HCT116 (cell line): ENCODE results near the gene SYNE2. TPM values are rescaled to one million over a fixed set of nuclear protein-coding genes. Genes with fewer than 3 reads are reported as not detected.
"Not testable (repeated sequence)": the region's sequence is repeated elsewhere in the genome, so short reads cannot be mapped to it uniquely, and the experiment has no call there.

Experiments
- ATAC-seq: fragments of 200-7000 bp; cut with Tn5 transposase; 2 replicates; pipeline ENCODE4 v1.9.1; 2020; ENCODE audit warnings: mild to moderate bottlenecking, moderate library complexity
- BruUV-seq: library from RNA; stranded (reverse); fragments of 400-500 nt; replicated peaks from 2 replicates; lab custom pipeline; 2021; lab: Mats Ljungman, UMichigan
- CTCF ChIA-PET: fragments of 300-600 bp; sonication (Branson Sonifier 250); formaldehyde crosslinking; loops from one replicate; lab custom pipeline; 2021; ENCODE audit warnings: antibody characterized with exemption; lab: Charles Lee
- POLR2A ChIA-PET: fragments of 300-600, 350-600 bp; sonication (Branson Sonifier 250); formaldehyde crosslinking; loops from one replicate; lab custom pipeline; 2021; ENCODE audit warnings: antibody characterized with exemption; lab: Charles Lee
- RAD21 ChIA-PET, 2 experiments: fragments of 300-600 bp; sonication (Branson Sonifier 250); formaldehyde crosslinking; loops; one replicate each; lab custom pipeline; 2023; ENCODE audit warnings: low total read pairs in 2 of 2; ENCODE audit not compliant: uncharacterized antibody in 2 of 2, unreplicated experiment in 2 of 2, low non-redundant PET in 1 of 2; lab: Charles Lee
- DNase-seq: peaks from one replicate; pipeline ENCODE4 v3.0.0-alpha.2; 2010; ENCODE audit warnings: low read depth, low spot score
- H2AFZ ChIP-seq: fragments of 200-600 bp; shearing (Covaris generic), sonication (generic); 2 replicates; pipeline ENCODE4 v1.6.1; 2017; ENCODE audit warnings: low read depth, mixed run types, mixed read lengths, antibody characterized with exemption, low read length; ENCODE audit not compliant: poor library complexity, severe bottlenecking
- H3K27ac ChIP-seq: 2 replicates; pipeline ENCODE4 v1.5.1; 2012; ENCODE audit warnings: low read depth, low read length
- H3K27me3 ChIP-seq: fragments of 200-600 bp; sonication (generic); 2 replicates; pipeline ENCODE4 v1.6.1; 2016; ENCODE audit warnings: mixed run types, low read length, mixed read lengths; ENCODE audit not compliant: insufficient read depth
- H3K36me3 ChIP-seq, 2 experiments: fragments of 200-500 bp in 1 of 2; fragments of 200-600 bp in 1 of 2; sonication (Bioruptor generic) in 1 of 2; sonication (generic) in 1 of 2; 2 replicates each; pipeline versions ENCODE4 v1.5.1 to v1.6.1; 2014 to 2016; ENCODE audit warnings: low read length in 2 of 2, inconsistent platforms in 1 of 2, mixed read lengths in 1 of 2, mixed run types in 1 of 2; ENCODE audit not compliant: insufficient read depth in 2 of 2, control insufficient read depth in 1 of 2
- H3K4me1 ChIP-seq, 2 experiments: fragments of 200-600 bp in 1 of 2; sonication (generic) in 1 of 2; 2 replicates each; pipeline versions ENCODE4 v1.5.1 to v1.6.1; 2012 to 2017; ENCODE audit warnings: low read length in 2 of 2, inconsistent platforms in 1 of 2, mild to moderate bottlenecking in 1 of 2, mixed read lengths in 1 of 2, mixed run types in 1 of 2, moderate library complexity in 1 of 2; ENCODE audit not compliant: insufficient read depth in 2 of 2, control insufficient read depth in 1 of 2
- H3K4me2 ChIP-seq: fragments of 200-600 bp; sonication (generic); 2 replicates; pipeline ENCODE4 v1.6.1; 2017; ENCODE audit warnings: mixed run types, low read length, mixed read lengths
- H3K4me3 ChIP-seq, 2 experiments: fragments of 200-600 bp in 1 of 2; sonication (generic) in 1 of 2; replicated peaks in 1 of 2; 2 replicates each; pipeline ENCODE4 v1.5.1; 2011 to 2016; ENCODE audit warnings: low read length in 2 of 2, control low read depth in 1 of 2, low read depth in 1 of 2, mild to moderate bottlenecking in 1 of 2, mixed read lengths in 1 of 2, mixed run types in 1 of 2
- H3K79me2 ChIP-seq: fragments of 200-600 bp; sonication (generic); 2 replicates; pipeline ENCODE4 v1.6.1; 2017; ENCODE audit warnings: mild to moderate bottlenecking, mixed run types, low read length, moderate library complexity, mixed read lengths; ENCODE audit not compliant: insufficient read depth
- H3K9ac ChIP-seq: fragments of 200-600 bp; sonication (generic); 2 replicates; pipeline ENCODE4 v1.6.1; 2016; ENCODE audit warnings: low read length, mixed read lengths
- H3K9me2 ChIP-seq: fragments of 200-600 bp; sonication (generic), shearing (Covaris generic); 2 replicates; pipeline ENCODE4 v1.6.1; 2017; ENCODE audit warnings: mixed run types, mild to moderate bottlenecking, moderate library complexity; ENCODE audit not compliant: insufficient read depth
- H3K9me3 ChIP-seq, 2 experiments: fragments of 200-500 bp in 1 of 2; fragments of 200-600 bp in 1 of 2; sonication (Bioruptor generic) in 1 of 2; sonication (generic) in 1 of 2; 2 replicates each; pipeline ENCODE4 v1.6.1; 2014 to 2017; ENCODE audit warnings: low read length in 2 of 2, mixed read lengths in 2 of 2, inconsistent platforms in 1 of 2, low read depth in 1 of 2, mild to moderate bottlenecking in 1 of 2, mixed run types in 1 of 2, moderate library complexity in 1 of 2; ENCODE audit not compliant: control insufficient read depth in 1 of 2, insufficient read depth in 1 of 2
- H4K20me1 ChIP-seq: fragments of 200-600 bp; sonication (generic), shearing (Covaris generic); 2 replicates; pipeline ENCODE4 v1.6.1; 2017; ENCODE audit warnings: mixed run types, mild to moderate bottlenecking, moderate library complexity; ENCODE audit not compliant: insufficient read depth
- CBX3 ChIP-seq: IDR thresholded peaks from 2 replicates; pipeline ENCODE4 v1.6.1; 2012; ENCODE audit warnings: low read depth
- CEBPB ChIP-seq: IDR thresholded peaks from 2 replicates; pipeline ENCODE4 v1.6.1; 2012; ENCODE audit warnings: low read depth
- CTCF ChIP-seq, 3 experiments: fragments of 200-600 bp in 1 of 3; sonication (generic) in 1 of 3; IDR thresholded peaks in 2 of 3; conservative IDR thresholded peaks in 1 of 3; 2 replicates each; pipeline ENCODE4 v1.5.1; 2012 to 2017; ENCODE audit warnings: low read depth in 2 of 3, low read length in 2 of 3, antibody characterized with exemption in 1 of 3, borderline replicate concordance in 1 of 3, control low read depth in 1 of 3, mild to moderate bottlenecking in 1 of 3, mixed read lengths in 1 of 3, mixed run types in 1 of 3, moderate library complexity in 1 of 3; ENCODE audit not compliant: insufficient read depth in 1 of 3
- EZH2 ChIP-seq: fragments of 200-600 bp; sonication (generic); IDR thresholded peaks from 2 replicates; pipeline ENCODE4 v1.6.1; 2017; ENCODE audit warnings: antibody characterized with exemption, mixed run types
- EZH2phosphoT487 ChIP-seq: fragments of 200-600 bp; IDR thresholded peaks from 2 replicates; pipeline ENCODE4 v1.6.1; 2018; ENCODE audit warnings: antibody characterized with exemption, borderline replicate concordance
- FOSL1 ChIP-seq: IDR thresholded peaks from 2 replicates; pipeline ENCODE4 v1.6.1; 2012; ENCODE audit warnings: low read depth
- MAX ChIP-seq: IDR thresholded peaks from 2 replicates; pipeline ENCODE4 v1.6.1; 2012
- POLR2A ChIP-seq: IDR thresholded peaks from 2 replicates; pipeline ENCODE4 v1.7.0; 2011; ENCODE audit warnings: borderline replicate concordance; ENCODE audit not compliant: insufficient read depth, insufficient read length; ENCODE audit errors: extremely low read depth
- POLR2AphosphoS5 ChIP-seq: IDR thresholded peaks from 2 replicates; pipeline ENCODE4 v1.6.1; 2011; ENCODE audit warnings: mild to moderate bottlenecking, low read depth, low read length, moderate library complexity
- RAD21 ChIP-seq: IDR thresholded peaks from 2 replicates; pipeline ENCODE4 v1.6.1; 2012; ENCODE audit warnings: low read depth, mild to moderate bottlenecking
- SIN3A ChIP-seq: IDR thresholded peaks from 2 replicates; pipeline ENCODE4 v1.6.1; 2012; ENCODE audit warnings: low read depth
- SP1 ChIP-seq: IDR thresholded peaks from 2 replicates; pipeline ENCODE4 v1.6.1; 2012; ENCODE audit warnings: low read depth
- SRF ChIP-seq: IDR thresholded peaks from 2 replicates; pipeline ENCODE4 v1.6.1; 2012; ENCODE audit warnings: low read depth
- TCF7L2 ChIP-seq: IDR thresholded peaks from 2 replicates; pipeline ENCODE4 v1.7.0; 2011; ENCODE audit warnings: borderline replicate concordance, inconsistent platforms; ENCODE audit not compliant: insufficient read depth, insufficient read length; ENCODE audit errors: extremely low read depth
- YY1 ChIP-seq: IDR thresholded peaks from 2 replicates; pipeline ENCODE4 v1.6.1; 2011; ENCODE audit warnings: low read length, low read depth, moderate library complexity, mild to moderate bottlenecking; ENCODE audit not compliant: insufficient replicate concordance; ENCODE audit errors: extremely low read depth
- ZFX ChIP-seq: fragments of 450-650 bp; IDR thresholded peaks from 2 replicates; pipeline ENCODE4 v1.6.1; 2017
- ZNF274 ChIP-seq: fragments of 200-500 bp; sonication (Bioruptor generic); IDR thresholded peaks from 2 replicates; pipeline ENCODE4 v1.6.1; 2014; ENCODE audit warnings: mild to moderate bottlenecking, low read depth, low read length, inconsistent platforms
- intact Hi-C: fragments of 100-400 bp; cut with micrococcal nuclease; formaldehyde crosslinking; loops from 2 replicates; pipeline ENCODE4 v1.10.0; 2022
- total RNA-seq: library from RNA; stranded (reverse); gene quantifications from one replicate; pipeline ENCODE4 v1.2.1, GENCODE V29; 2021; ENCODE audit not compliant: unreplicated experiment
- TF ChIP-seq, protein P1 (sequence below): IDR thresholded peaks from 2 replicates; pipeline ENCODE4 v1.6.1; 2011; ENCODE audit warnings: mild to moderate bottlenecking, low read length, moderate library complexity; ENCODE audit not compliant: insufficient replicate concordance; ENCODE audit errors: extremely low read depth

The SYNE2 gene
- total RNA-seq, 1 experiment from 2014 or later, result 28.8 TPM

DNA sequence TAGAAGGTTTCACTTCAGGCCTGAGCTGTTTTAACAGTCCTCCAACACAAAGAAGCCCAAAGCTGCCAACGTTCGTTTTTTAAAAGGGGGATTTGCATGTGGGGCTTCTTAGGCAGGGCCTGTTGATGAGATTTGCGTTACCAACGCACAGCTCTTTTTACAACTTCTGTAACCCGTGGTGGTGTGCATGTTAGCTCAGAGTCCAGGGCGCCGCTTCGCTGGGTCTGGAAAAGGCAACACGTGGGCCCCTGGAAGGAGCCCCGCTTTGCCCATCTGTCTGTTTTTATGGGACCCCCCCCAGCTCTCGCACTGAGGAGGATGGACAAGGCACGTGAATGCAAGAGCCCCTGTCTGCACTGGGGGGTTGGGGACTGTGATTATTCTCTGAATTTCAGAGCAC is 357.4 kb downstream of the SYNE2 start:
- Histone ChIP-seq H2AFZ (no peak overlapping the region), H3K27ac (no peak overlapping the region), H3K9me2 (no peaks in the 10 kb centered on the region), H3K36me3 (no peaks in the 10 kb centered on the region; a peak in 1 of 4 replicates), H4K20me1 (no peaks in the 10 kb centered on the region), H3K79me2 (no peaks in the 10 kb centered on the region), H3K9me3 (no peaks in the 10 kb centered on the region), H3K9ac (no peak overlapping the region), H3K4me2 (no peak overlapping the region), H3K4me1 (no peaks in the 10 kb centered on the region), H3K4me3 (no peak overlapping the region), H3K27me3 (no peaks in the 10 kb centered on the region)
- DNase-seq, result no peak
- RAD21 ChIA-PET, result no interaction called here
- intact Hi-C loops, result no loop called here
- TF ChIP-seq MAX (no peak), EZH2 (no peak), SRF (no peak), YY1 (no peak), POLR2A (no peak), RAD21 (no peak), EZH2phosphoT487 (no peak), FOSL1 (no peak), SP1 (no peak), SIN3A (no peak), TCF7L2 (no peak), ZFX (no peak), POLR2AphosphoS5 (no peak), CBX3 (no peak), ZNF274 (no peak), CTCF (IDR thresholded peaks at IDR 0.05 in 2 of 3, conservative IDR thresholded peaks at IDR 0.05 in 1 of 3; ENCODE audit: borderline replicate concordance in 1 of 3, insufficient read depth in 1 of 3, low read depth in 2 of 3, low read length in 2 of 3) (no peak), CEBPB (no peak)
- TF ChIP-seq, protein P1, sequence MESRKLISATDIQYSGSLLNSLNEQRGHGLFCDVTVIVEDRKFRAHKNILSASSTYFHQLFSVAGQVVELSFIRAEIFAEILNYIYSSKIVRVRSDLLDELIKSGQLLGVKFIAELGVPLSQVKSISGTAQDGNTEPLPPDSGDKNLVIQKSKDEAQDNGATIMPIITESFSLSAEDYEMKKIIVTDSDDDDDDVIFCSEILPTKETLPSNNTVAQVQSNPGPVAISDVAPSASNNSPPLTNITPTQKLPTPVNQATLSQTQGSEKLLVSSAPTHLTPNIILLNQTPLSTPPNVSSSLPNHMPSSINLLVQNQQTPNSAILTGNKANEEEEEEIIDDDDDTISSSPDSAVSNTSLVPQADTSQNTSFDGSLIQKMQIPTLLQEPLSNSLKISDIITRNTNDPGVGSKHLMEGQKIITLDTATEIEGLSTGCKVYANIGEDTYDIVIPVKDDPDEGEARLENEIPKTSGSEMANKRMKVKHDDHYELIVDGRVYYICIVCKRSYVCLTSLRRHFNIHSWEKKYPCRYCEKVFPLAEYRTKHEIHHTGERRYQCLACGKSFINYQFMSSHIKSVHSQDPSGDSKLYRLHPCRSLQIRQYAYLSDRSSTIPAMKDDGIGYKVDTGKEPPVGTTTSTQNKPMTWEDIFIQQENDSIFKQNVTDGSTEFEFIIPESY, result no peak
- no TSS peak for BruUV-seq
- POLR2A ChIA-PET, result no interaction called here
- CTCF ChIA-PET, result no interaction called here
- ATAC-seq, result no peak

- H3K9ac ChIP-seq, H3K4me3 ChIP-seq, H3K27ac ChIP-seq, H4K20me1 ChIP-seq, H3K36me3 ChIP-seq, BruUV-seq, H3K27me3 ChIP-seq, H3K79me2 ChIP-seq, intact Hi-C loops, POLR2A ChIA-PET, H3K9me3 ChIP-seq, DNase-seq, H3K9me2 ChIP-seq, H2AFZ ChIP-seq, CTCF ChIA-PET, H3K4me1 ChIP-seq, H3K4me2 ChIP-seq, RAD21 ChIA-PET, ATAC-seq: not testable (repeated sequence)
These were observed 358.1 kb downstream of the SYNE2 start for GRCh38 chr14:64210912-64211311.
